Measurements from ENCODE around the gene HIVEP2.

- TF ChIP-seq POLR2A (IDR thresholded peaks at IDR 0.05) (no peak), CTCF (IDR thresholded peaks at IDR 0.05) (no peak), POLR2AphosphoS5 (IDR thresholded peaks at IDR 0.05) (no peak)
Observed at GRCh38 chr6:142909686-142910085, 35.3 kb downstream of the HIVEP2 start.

All from stomach (tissue), 4 donors.